ENCODE results near the gene GNB3.

GNB3 gene

DNA sequence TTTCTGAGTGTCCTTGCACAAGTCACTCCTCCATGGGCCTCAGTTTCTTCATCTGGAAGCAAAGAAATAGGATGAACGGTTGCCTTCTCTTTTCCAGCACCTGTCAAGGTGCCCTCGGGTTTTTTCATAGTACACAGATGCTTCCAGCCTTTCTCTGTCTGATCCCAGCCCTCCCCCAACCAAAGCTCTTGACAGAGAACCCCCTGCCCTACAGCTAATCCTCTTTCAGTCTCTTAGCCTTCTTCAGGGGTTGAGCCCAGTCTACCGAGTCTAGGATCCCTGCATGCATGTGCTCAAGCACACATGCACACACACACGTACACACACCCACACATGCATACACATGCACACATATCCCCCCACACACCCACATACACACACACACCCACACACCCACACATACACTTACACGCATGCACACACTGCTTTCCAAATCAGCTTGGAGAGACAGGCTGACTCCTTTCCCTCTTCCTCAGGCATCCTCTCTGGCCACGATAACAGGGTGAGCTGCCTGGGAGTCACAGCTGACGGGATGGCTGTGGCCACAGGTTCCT, 5.7 kb downstream of the GNB3 start:
- peak; percentile 91 for FAIRE-seq
- DNase-seq (ENCODE audit: insufficient read length, low spot score), result no peak
- TF ChIP-seq, protein P1, sequence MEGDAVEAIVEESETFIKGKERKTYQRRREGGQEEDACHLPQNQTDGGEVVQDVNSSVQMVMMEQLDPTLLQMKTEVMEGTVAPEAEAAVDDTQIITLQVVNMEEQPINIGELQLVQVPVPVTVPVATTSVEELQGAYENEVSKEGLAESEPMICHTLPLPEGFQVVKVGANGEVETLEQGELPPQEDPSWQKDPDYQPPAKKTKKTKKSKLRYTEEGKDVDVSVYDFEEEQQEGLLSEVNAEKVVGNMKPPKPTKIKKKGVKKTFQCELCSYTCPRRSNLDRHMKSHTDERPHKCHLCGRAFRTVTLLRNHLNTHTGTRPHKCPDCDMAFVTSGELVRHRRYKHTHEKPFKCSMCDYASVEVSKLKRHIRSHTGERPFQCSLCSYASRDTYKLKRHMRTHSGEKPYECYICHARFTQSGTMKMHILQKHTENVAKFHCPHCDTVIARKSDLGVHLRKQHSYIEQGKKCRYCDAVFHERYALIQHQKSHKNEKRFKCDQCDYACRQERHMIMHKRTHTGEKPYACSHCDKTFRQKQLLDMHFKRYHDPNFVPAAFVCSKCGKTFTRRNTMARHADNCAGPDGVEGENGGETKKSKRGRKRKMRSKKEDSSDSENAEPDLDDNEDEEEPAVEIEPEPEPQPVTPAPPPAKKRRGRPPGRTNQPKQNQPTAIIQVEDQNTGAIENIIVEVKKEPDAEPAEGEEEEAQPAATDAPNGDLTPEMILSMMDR (IDR thresholded peaks at IDR 0.05; ENCODE audit: insufficient read depth, missing control alignments), result no peak

DNA sequence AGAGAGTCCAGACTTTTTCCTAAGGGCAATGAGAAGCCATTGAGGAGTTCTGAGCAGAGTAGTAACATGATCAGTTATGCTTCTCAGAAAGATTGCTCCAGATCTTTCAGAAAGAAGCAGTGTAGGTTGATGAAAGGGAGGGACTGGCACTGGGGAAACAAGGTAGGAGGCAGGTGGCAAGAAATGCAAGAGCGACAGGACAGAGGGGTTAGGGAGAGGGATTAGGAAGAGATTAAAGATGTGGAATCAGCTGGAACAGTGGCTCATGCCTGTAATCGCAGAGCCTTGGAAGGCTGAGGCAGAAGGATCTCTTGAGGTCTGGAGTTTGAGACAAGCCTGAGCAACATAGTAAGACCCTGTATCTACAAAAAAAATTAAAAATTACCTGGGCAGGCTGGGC, 7.0 kb downstream of the GNB3 start:
- TF ChIP-seq, protein P1 (IDR thresholded peaks at IDR 0.05; ENCODE audit: insufficient read depth, missing control alignments), result no peak
- peak; percentile 72 for FAIRE-seq

DNA sequence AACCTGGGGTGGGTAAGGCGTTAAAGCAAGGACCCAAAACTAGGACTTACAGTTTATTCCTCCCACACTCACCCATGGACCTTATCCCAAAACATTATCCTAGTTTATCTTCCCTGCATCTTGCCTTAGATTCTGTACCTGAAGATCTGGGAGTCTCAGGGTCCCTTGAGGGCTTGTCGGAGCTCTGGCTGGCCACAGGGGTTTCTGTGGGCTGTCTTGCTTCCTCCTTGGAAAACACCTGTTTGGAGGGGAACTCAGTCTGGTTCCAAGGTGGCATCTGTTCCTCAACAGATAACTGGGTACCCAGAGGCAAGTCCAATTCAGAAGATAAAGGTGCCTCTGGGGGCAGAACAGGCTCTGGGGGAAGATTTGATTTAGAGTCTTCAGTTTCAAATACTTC, 8.7 kb downstream of the GNB3 start:
- TF ChIP-seq, protein P1 (IDR thresholded peaks at IDR 0.05; ENCODE audit: insufficient read depth, missing control alignments), result no peak
- FAIRE-seq (no peak), DNase-seq (ENCODE audit: insufficient read length, low spot score) (no peak)

More for the DNA sequence above, 7.0 kb downstream of the GNB3 start:
- no peak for DNase-seq (ENCODE audit: insufficient read length, low spot score)

DNA sequence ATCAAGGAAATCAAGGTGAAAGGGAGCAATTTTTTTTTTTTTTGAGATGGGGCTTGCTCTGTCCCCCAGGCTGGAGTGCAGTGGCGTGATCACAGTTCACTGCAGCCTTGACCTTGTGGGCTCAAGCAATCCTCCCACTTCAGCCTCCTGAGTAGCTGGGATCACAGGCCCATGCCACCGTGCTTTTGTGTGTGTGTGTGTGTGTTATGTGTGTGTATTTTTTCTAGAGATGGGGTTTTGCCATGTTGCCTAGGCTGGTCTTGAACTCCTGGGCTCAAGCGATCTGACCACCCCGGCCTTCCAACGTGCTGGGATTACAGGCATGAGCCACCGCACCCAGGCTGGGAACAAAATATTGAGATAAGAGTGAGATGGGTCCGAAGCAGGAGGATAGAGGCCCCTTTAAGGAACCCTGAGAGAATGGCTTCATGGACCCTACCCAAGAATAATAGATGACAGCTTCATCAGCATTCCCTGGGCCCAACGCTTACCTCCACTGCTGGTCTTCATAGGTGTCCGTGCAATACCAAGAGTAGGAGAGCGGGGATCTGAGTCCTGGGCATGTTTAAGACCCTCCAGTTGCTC, 9.3 kb downstream of the GNB3 start:
- TF ChIP-seq, protein P1 (IDR thresholded peaks at IDR 0.05; ENCODE audit: insufficient read depth, missing control alignments), result no peak
- no peak for DNase-seq (ENCODE audit: insufficient read length, low spot score)
- no peak for FAIRE-seq

DNA sequence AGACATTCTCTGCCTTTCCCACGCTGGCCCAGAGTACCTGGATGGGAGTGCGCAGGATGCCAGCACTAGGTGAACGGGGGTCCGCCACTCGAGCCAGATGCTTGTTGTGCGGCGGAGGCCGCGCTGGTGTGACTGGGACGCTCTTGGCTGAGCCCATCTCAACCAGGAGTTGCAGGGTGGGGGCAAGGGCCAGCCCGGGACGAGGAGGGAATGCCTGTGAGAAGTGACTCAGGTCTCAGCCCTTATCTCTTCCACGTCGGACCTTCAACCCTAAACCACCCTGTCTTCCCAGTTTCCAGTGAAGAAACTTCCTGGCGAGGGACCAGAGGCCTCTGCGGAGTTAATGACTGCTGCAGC, 10.0 kb downstream of the GNB3 start:
- FAIRE-seq, result no peak
- DNase-seq (ENCODE audit: insufficient read length, low spot score), result no peak
- TF ChIP-seq, protein P1 (IDR thresholded peaks at IDR 0.05; ENCODE audit: insufficient read depth, missing control alignments), result no peak

DNA sequence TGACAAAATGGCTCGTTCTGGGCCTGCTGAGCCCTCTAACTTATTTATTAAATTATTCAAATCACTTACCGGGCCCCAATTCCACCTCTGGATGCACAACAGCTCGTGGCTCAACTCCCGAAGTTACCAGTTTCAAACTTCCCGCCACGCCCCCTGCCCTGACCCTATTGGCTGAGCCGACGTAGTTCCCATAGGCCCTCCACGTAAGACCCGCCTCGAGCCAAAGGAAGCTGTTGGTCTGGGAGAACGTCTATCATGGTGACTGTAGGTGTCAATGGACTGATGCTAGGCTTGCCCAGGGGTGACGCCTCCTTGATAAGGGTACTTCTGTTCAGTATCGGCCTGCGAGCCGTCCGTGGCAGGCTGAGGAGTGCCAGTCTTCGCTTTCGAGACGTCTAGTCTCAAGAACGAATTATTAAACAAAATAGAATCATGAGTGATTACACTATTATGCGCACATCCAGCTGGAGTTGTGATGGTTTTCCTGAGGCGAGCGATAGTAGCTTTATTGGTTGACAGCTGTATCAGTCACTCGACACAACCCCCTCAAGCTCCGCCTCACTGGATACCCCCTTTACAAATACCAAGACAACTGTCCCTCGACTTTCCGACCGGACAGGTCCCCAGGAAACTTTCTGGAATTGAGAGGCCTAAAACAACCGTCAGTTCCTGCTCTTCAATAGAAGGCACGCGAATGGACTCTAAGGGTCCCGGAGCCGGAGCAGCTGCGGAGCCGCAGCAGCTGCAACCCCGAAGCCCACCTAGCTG, 10.6 kb downstream of the GNB3 start, which contains the start of gene CDCA3:
Gene CDCA3, minus strand, starts transcription at position 134 of the 768 bp plus-strand sequence. CDS start 334 bp downstream, outside the sequence.
- TF ChIP-seq, protein P1 (IDR thresholded peaks at IDR 0.05; ENCODE audit: insufficient read depth, missing control alignments), result no peak
- FAIRE-seq, result no peak
- DNase-seq (ENCODE audit: insufficient read length, low spot score), result peak; percentile 94

Data from D721Med (cell line).